PC-9 (cell line): ENCODE data around the gene LOC101059915.

Experiments used
- BruUV-seq: library from RNA; stranded (reverse); fragments of 400-500 nt; replicated peaks from 2 replicates; lab custom pipeline; 2021; lab: Mats Ljungman, UMichigan
- CTCF ChIA-PET: fragments of 300-600 bp; sonication (Branson Sonifier 250); formaldehyde crosslinking; loops from one replicate; lab custom pipeline; 2022; ENCODE audit warnings: antibody characterized with exemption; lab: Charles Lee
- POLR2A ChIA-PET: fragments of 300-600 bp; sonication (Branson Sonifier 250); formaldehyde crosslinking; loops from one replicate; lab custom pipeline; 2022; ENCODE audit warnings: antibody characterized with exemption; ENCODE audit not compliant: unreplicated experiment; lab: Charles Lee
- DNase-seq, 2 experiments: peaks; one replicate each; pipeline versions ENCODE4 v3.0.0 to v3.0.0-alpha.2; 2015 to 2022; ENCODE audit warnings: mixed read lengths in 1 of 2
- H2AFZ ChIP-seq: fragments of 200-600 bp; sonication (generic); 2 replicates; pipeline ENCODE4 v1.8.1; 2017; ENCODE audit warnings: antibody characterized with exemption
- H3F3A ChIP-seq: fragments of 200-600 bp; sonication (generic); 2 replicates; pipeline ENCODE4 v1.8.1; 2017; ENCODE audit warnings: antibody characterized with exemption, mild to moderate bottlenecking, low read depth; ENCODE audit not compliant: insufficient read depth
- H3K27ac ChIP-seq: fragments of 200-600 bp; sonication (generic); 2 replicates; pipeline ENCODE4 v1.6.1; 2016; ENCODE audit warnings: mixed run types
- H3K27me3 ChIP-seq: fragments of 200-600 bp; sonication (generic); 2 replicates; pipeline ENCODE4 v1.6.1; 2016; ENCODE audit warnings: low read depth, mixed run types; ENCODE audit not compliant: insufficient read depth
- H3K36me3 ChIP-seq: fragments of 200-600 bp; sonication (generic); 2 replicates; pipeline ENCODE4 v1.6.1; 2016; ENCODE audit warnings: low read depth, mixed run types
- H3K4me1 ChIP-seq: fragments of 200-600 bp; sonication (generic); replicated peaks from 2 replicates; pipeline ENCODE4 v1.6.1; 2016; ENCODE audit warnings: mixed run types; ENCODE audit not compliant: insufficient read depth
- H3K4me2 ChIP-seq: fragments of 200-600 bp; sonication (generic); 2 replicates; pipeline ENCODE4 v1.6.1; 2017; ENCODE audit warnings: mixed run types
- H3K4me3 ChIP-seq: fragments of 200-600 bp; sonication (generic); 2 replicates; pipeline ENCODE4 v1.6.1; 2016; ENCODE audit warnings: mixed run types
- H3K79me2 ChIP-seq: fragments of 200-600 bp; sonication (generic); 2 replicates; pipeline ENCODE4 v1.6.1; 2017; ENCODE audit warnings: low read depth, mixed run types
- H3K9me2 ChIP-seq: fragments of 200-600 bp; sonication (generic); 2 replicates; pipeline ENCODE4 v1.8.1; 2017; ENCODE audit warnings: mild to moderate bottlenecking; ENCODE audit not compliant: insufficient read depth
- H3K9me3 ChIP-seq: fragments of 200-600 bp; sonication (generic); 2 replicates; pipeline ENCODE4 v1.8.1; 2016; ENCODE audit warnings: low read depth; ENCODE audit not compliant: insufficient read depth
- H4K20me1 ChIP-seq: fragments of 200-600 bp; sonication (generic); 2 replicates; pipeline ENCODE4 v1.8.1; 2017; ENCODE audit not compliant: insufficient read depth
- CTCF ChIP-seq: fragments of 200-600 bp; sonication (generic); conservative IDR thresholded peaks from 2 replicates; pipeline ENCODE4 v1.6.1; 2017; ENCODE audit warnings: mixed run types, antibody characterized with exemption, mild to moderate bottlenecking, moderate library complexity
- EZH2 ChIP-seq: fragments of 200-600 bp; sonication (generic); IDR thresholded peaks from 2 replicates; pipeline ENCODE4 v1.8.0; 2017; ENCODE audit warnings: antibody characterized with exemption, low read depth
- intact Hi-C: fragments of 100-400 bp; cut with micrococcal nuclease; formaldehyde crosslinking; loops from one replicate; pipeline ENCODE4 v1.10.0; 2022; ENCODE audit not compliant: unreplicated experiment

The LOC101059915 gene

DNA sequence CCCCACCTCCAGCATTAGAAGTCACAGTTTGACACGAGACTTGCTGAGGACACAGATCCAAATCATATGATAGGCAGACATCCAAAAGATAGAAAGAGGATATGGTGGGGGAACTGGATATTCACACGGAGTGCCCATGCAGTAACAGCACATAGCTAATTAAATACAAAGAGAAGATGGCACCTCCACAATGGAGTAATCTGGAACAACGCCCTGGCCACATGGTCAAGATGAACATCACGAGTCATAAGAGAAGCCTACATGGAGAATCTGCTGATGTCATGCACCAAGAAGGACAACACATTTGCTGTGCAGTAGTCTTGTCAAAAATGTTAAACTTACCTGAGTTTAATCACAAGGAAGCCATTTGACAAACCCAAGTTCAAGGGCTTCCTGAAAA, 10.1 kb upstream of the LOC101059915 start:
- intact Hi-C loops = no loop called here
- Histone ChIP-seq H3F3A (no peaks in the 10 kb centered on the region), H3K27ac (no peak overlapping the region), H4K20me1 (no peaks in the 10 kb centered on the region), H3K36me3 (no peaks in the 10 kb centered on the region), H3K27me3 (peaks cover 17% of the 10 kb centered on the region), H3K9me3 (no peaks in the 10 kb centered on the region), H3K4me2 (no peak overlapping the region), H2AFZ (no peak overlapping the region), H3K4me3 (no peak overlapping the region), H3K9me2 (no peaks in the 10 kb centered on the region), H3K4me1 (no peaks in the 10 kb centered on the region), H3K79me2 (no peaks in the 10 kb centered on the region)
- ChIA-PET POLR2A (no interaction called here), CTCF (no interaction called here)
- TF ChIP-seq CTCF = no peak
- no peak for TF ChIP-seq EZH2
- no peak for DNase-seq
- no TSS peak for BruUV-seq

DNA sequence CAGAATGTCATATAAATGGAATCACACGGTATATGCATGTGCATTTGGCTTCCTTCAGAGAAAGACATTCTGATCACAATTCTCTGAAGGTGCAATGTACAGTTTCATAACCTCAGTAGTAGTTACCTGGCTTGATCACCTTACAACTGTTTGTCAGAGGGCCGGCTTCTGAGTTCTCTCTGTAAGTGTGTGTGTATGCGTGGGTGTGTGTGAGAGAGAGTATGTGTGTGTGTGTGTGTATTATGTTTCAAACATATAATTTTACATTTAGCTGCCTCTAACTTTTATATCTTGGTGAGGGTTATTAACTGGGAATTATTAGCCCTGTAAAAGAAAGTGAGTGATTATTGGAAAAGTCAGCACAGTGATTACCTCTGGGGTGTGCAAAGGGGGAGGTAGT, 8.0 kb upstream of the LOC101059915 start:
- H3K79me2 ChIP-seq = no peaks in the 10 kb centered on the region
- H2AFZ ChIP-seq = no peak overlapping the region
- no peak overlapping the region for H3K4me3 ChIP-seq
- H3K9me3 ChIP-seq = no peaks in the 10 kb centered on the region
- H3K27me3 ChIP-seq = peaks cover 17% of the 10 kb centered on the region
- H4K20me1 ChIP-seq = no peaks in the 10 kb centered on the region
- H3F3A ChIP-seq = no peaks in the 10 kb centered on the region
- no peaks in the 10 kb centered on the region for H3K9me2 ChIP-seq
- no TSS peak for BruUV-seq
- DNase-seq = no peak
- TF ChIP-seq EZH2 (no peak), CTCF (no peak)
- intact Hi-C loops = no loop called here
- CTCF ChIA-PET = no interaction called here
- no peaks in the 10 kb centered on the region for H3K4me1 ChIP-seq
- H3K36me3 ChIP-seq = no peaks in the 10 kb centered on the region
- H3K27ac ChIP-seq = no peak overlapping the region
- POLR2A ChIA-PET = no interaction called here
- H3K4me2 ChIP-seq = no peak overlapping the region

- intact Hi-C loops = no loop called here
- no TSS peak for BruUV-seq
- Histone ChIP-seq H3K27me3 (peaks cover 17% of the 10 kb centered on the region), H3K79me2 (no peaks in the 10 kb centered on the region), H4K20me1 (no peaks in the 10 kb centered on the region), H3K36me3 (no peaks in the 10 kb centered on the region), H3K9me3 (no peaks in the 10 kb centered on the region), H3K27ac (no peak overlapping the region), H2AFZ (no peak overlapping the region), H3K9me2 (no peaks in the 10 kb centered on the region), H3K4me3 (no peak overlapping the region), H3K4me2 (no peak overlapping the region), H3K4me1 (no peaks in the 10 kb centered on the region), H3F3A (no peaks in the 10 kb centered on the region)
- CTCF ChIA-PET = no interaction called here
- POLR2A ChIA-PET = no interaction called here
- TF ChIP-seq EZH2 (no peak), CTCF (no peak)
- DNase-seq = no peak
These were observed 7.4 kb upstream of the LOC101059915 start for GRCh38 chrX:71659959-71660358.
